ENCODE results near the gene CLCN4. TPM values are rescaled to one million over a fixed set of nuclear protein-coding genes. Genes with fewer than 3 reads are reported as not detected.
A peak's percentile ranks its signal among the peaks of the same experiment; 100 is the strongest.

The CLCN4 gene
- polyA plus RNA-seq, 1 donor from 2014 or later = 5.1 TPM

DNA sequence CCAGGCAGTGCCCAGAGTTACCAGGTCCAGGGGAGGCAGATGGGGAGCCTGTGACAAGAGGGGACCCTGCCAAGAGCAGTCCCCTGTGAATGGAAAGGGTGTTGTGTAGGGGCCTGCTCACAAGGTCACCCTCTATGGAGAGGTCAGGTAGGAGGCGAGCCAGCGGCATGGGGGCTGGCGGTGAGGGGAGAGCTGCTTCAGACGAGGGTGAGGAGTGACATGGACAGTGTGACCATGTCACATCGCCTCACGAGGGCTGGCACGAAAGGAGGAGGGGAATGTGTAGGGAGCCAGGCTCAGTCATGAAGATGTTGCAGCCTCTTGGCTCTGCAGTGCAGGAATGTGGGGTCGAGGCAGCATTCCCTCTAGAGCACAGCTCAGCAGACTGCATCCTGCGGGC, 29.6 kb downstream of the CLCN4 start:
- peaks cover 0 to 8% (median 7%) of the 10 kb centered on the region in 3 donors for H3K4me1 Mint-ChIP-seq
- no peak overlapping the region for H3K27ac Mint-ChIP-seq
- H3K4me3 Mint-ChIP-seq = no peak overlapping the region

GRCh38 chrX:10187421-10187820, 30.6 kb downstream of the CLCN4 start:
- H3K4me3 Mint-ChIP-seq = no peak overlapping the region
- no peaks in the 10 kb centered on the region for H3K9me3 Mint-ChIP-seq
- no peak overlapping the region for H3K27ac Mint-ChIP-seq
- H3K36me3 Mint-ChIP-seq = no peaks in the 10 kb centered on the region
- peaks cover 0 to 8% (median 5%) of the 10 kb centered on the region in 3 donors for H3K4me1 Mint-ChIP-seq
- no peaks in the 10 kb centered on the region for H3K27me3 Mint-ChIP-seq

More for the DNA sequence above, 29.6 kb downstream of the CLCN4 start:
- Mint-ChIP-seq H3K36me3 (no peaks in the 10 kb centered on the region), H3K9me3 (no peaks in the 10 kb centered on the region), H3K27me3 (no peaks in the 10 kb centered on the region)

- no peak overlapping the region for H3K27ac Mint-ChIP-seq
- H3K9me3 Mint-ChIP-seq = no peaks in the 10 kb centered on the region
- no peaks in the 10 kb centered on the region for H3K27me3 Mint-ChIP-seq
- no peak overlapping the region for H3K4me3 Mint-ChIP-seq
- H3K4me1 Mint-ChIP-seq = peaks cover 0 to 8% (median 5%) of the 10 kb centered on the region in 3 donors
- no peaks in the 10 kb centered on the region for H3K36me3 Mint-ChIP-seq
These were observed 32.8 kb downstream of the CLCN4 start for GRCh38 chrX:10189317-10190268.

- Mint-ChIP-seq H3K27ac (no peak overlapping the region), H3K27me3 (no peaks in the 10 kb centered on the region), H3K9me3 (no peaks in the 10 kb centered on the region), H3K4me3 (no peak overlapping the region), H3K36me3 (no peaks in the 10 kb centered on the region), H3K4me1 (peaks cover 0 to 8% (median 5%) of the 10 kb centered on the region in 3 donors)
These were observed 33.6 kb downstream of the CLCN4 start for GRCh38 chrX:10190367-10190766.

DNA sequence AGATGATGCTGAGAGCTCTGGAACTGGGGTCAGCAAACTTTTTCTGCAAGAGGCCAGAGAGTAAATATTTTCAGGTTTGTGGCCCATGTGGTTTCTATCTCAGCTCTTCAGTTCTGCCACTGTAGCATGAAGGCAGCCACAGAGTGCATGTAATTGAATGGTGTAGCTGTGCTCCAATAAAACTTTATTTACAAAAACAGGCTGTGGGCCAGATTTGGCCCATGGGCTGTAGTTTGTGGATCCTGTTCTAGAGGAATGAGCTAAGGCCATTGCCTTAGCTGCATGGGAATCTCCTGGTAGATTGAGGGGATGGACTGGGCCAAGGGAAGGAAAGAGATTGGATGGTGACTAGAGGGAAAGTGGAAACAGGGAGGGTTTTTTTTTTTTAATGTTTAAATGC, 36.8 kb downstream of the CLCN4 start:
- peak overlapping the region in 1 of 3 donors; percentile 12 for H3K27ac Mint-ChIP-seq
- H3K4me1 Mint-ChIP-seq = peaks cover 0 to 8% (median 6%) of the 10 kb centered on the region in 3 donors
- H3K36me3 Mint-ChIP-seq = peaks cover 4% of the 10 kb centered on the region
- no peak overlapping the region for H3K4me3 Mint-ChIP-seq
- peaks cover 0 to 4% (median 2%) of the 10 kb centered on the region in 3 donors for H3K9me3 Mint-ChIP-seq
- no peaks in the 10 kb centered on the region for H3K27me3 Mint-ChIP-seq

DNA sequence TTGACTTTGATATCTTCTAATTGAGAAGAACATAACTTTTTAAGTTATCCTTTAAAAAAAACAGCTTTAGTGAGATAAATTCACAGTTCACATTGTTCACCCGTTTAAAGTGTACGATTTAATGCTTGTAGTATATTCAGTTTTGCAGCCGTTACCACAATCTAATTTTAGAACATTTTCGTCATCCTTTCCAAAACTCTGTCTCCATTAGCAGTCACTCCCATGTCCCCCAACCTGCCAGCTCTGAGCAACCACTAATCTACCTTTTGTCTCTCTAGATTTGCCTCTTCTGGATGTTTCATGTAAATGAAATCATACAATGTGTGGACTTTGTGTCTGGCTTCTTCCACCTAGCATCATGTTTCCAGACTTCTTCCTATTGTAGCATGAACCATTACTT, 38.6 kb downstream of the CLCN4 start:
- H3K36me3 Mint-ChIP-seq = peaks cover 4% of the 10 kb centered on the region
- no peak overlapping the region for H3K4me3 Mint-ChIP-seq
- H3K4me1 Mint-ChIP-seq = peaks cover 5 to 14% (median 9%) of the 10 kb centered on the region in 3 donors
- H3K27me3 Mint-ChIP-seq = peaks cover 2% of the 10 kb centered on the region
- peaks cover 0 to 8% (median 4%) of the 10 kb centered on the region in 3 donors for H3K9me3 Mint-ChIP-seq
- no peak overlapping the region for H3K27ac Mint-ChIP-seq

- H3K27ac Mint-ChIP-seq = no peak overlapping the region
- peaks cover 4% of the 10 kb centered on the region for H3K36me3 Mint-ChIP-seq
- no peak overlapping the region for H3K4me3 Mint-ChIP-seq
- peaks cover 5 to 15% (median 9%) of the 10 kb centered on the region in 3 donors for H3K4me1 Mint-ChIP-seq
- H3K9me3 Mint-ChIP-seq = peaks cover 0 to 8% (median 4%) of the 10 kb centered on the region in 3 donors
- H3K27me3 Mint-ChIP-seq = peaks cover 2% of the 10 kb centered on the region
These were observed 39.2 kb downstream of the CLCN4 start for GRCh38 chrX:10195947-10196346.

DNA sequence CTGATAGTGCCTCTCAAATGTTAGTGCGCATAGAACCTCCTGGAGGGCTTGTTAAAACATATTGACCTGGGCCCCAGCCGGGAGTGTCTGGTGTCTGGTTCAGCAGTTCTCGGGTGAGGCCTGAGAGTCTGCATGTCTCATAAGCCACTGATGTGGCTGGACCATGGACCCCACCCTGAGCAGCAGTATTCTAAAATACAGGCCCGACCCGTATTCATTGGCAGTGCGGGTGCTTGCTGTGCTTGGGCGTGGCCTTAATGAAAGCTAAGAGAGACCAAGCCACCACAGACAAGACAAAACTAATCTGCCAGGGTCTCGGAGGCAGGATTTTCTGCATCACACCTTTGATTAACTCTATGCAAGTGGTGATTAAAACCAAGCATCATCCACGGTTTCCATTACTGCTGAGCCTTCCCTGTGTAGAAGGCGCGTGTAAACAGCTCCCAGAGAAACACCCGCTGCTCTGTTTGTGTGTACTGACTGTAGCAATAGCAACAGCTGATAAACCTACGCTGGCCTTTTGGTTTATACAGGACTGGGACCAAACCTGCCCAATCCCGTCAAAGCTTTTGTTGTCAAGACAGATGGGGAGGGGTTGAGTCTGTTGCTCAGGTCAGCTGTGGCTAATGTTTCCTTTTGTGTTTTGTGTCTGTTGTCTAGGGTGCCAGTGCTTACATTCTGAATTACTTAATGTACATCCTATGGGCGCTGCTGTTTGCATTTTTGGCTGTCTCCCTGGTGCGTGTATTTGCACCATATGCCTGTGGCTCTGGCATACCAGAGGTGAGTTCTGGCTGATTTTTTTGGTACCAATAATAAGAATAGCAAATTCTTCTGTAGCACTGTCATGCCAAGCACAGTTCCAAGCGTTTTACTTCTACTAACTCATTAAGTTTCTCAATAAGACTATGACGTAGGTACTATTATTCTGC, 40.8 kb downstream of the CLCN4 start:
- H3K36me3 Mint-ChIP-seq = peaks cover 4% of the 10 kb centered on the region
- peaks cover 5 to 16% (median 9%) of the 10 kb centered on the region in 3 donors for H3K4me1 Mint-ChIP-seq
- peak overlapping the region in 1 of 3 donors; percentile 92 for H3K27ac Mint-ChIP-seq
- no peak overlapping the region for H3K4me3 Mint-ChIP-seq
- peaks cover 0 to 8% (median 4%) of the 10 kb centered on the region in 3 donors for H3K9me3 Mint-ChIP-seq
- H3K27me3 Mint-ChIP-seq = peaks cover 2% of the 10 kb centered on the region

DNA sequence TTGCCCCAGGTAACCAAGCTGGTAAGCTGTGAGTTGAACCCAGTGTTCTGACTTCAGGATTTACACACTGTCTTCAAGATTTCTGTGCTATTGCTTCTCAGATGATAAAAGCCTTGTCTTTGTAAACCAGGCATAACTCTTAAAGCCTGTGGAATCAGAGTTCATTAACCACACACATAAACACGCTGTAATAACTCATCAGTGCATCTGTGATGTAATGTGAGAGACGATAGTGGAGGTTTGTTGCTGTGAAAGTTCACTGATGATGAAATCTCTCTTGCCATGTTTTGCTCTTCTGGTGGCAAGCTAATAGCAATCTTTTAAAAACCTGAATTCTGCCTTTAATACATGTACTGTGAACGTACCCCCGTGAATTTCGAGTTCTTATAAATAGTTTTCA, 41.5 kb downstream of the CLCN4 start:
- peaks cover 2% of the 10 kb centered on the region for H3K27me3 Mint-ChIP-seq
- H3K4me1 Mint-ChIP-seq = peaks cover 5 to 16% (median 9%) of the 10 kb centered on the region in 3 donors
- no peak overlapping the region for H3K4me3 Mint-ChIP-seq
- H3K36me3 Mint-ChIP-seq = peaks cover 4% of the 10 kb centered on the region
- peaks cover 0 to 8% (median 4%) of the 10 kb centered on the region in 3 donors for H3K9me3 Mint-ChIP-seq
- peak overlapping the region; percentile 10 to 92 (median 89) for H3K27ac Mint-ChIP-seq

GRCh38 chrX:10199212-10199611, 42.4 kb downstream of the CLCN4 start:
- Mint-ChIP-seq H3K27me3 (peaks cover 2% of the 10 kb centered on the region), H3K9me3 (peaks cover 0 to 8% (median 4%) of the 10 kb centered on the region in 3 donors), H3K4me1 (peaks cover 5 to 16% (median 9%) of the 10 kb centered on the region in 3 donors), H3K27ac (peak overlapping the region; percentile 10 to 92 (median 89)), H3K36me3 (peaks cover 4% of the 10 kb centered on the region), H3K4me3 (peak overlapping the region; percentile 0 to 77 (median 36))

DNA sequence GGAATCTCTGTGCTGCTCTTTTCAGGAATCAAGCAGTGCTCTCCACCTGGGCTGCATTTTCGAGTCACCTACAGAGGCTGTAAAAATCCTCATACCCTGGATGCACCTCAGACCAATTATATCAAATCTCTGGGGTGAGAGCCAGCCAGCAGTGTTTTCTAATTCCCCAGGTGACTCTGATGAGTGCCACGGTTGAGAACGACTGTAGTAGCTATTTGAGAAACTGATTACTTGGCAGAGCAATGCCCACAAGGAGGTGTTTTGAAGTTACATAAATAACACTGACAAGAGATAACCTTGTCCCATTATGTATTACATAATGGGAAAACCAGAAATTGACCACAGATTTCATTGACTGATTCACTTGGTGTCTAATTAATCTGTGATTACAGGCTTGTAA, 46.8 kb downstream of the CLCN4 start:
- Mint-ChIP-seq H3K9me3 (peaks cover 0 to 4% (median 2%) of the 10 kb centered on the region in 3 donors), H3K27ac (no peak overlapping the region), H3K4me3 (no peak overlapping the region), H3K27me3 (peaks cover 2% of the 10 kb centered on the region), H3K36me3 (peaks cover 4% of the 10 kb centered on the region), H3K4me1 (peaks cover 9 to 20% (median 10%) of the 10 kb centered on the region in 3 donors)

DNA sequence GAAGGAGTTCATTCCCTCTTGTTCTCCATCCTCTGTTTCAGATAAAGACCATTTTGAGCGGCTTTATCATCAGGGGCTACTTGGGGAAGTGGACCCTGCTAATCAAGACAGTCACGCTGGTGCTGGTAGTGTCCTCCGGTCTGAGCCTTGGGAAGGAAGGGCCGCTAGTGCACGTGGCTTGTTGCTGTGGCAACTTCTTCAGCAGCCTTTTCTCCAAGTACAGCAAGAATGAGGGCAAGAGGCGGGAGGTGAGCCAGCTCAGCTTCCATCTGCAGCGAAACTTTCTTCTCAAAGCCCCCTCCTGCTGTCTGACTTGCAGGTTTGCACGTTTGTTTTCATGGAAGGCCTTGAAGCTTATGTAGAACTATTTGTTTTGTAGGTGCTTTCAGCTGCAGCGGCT, 49.5 kb downstream of the CLCN4 start:
- peaks cover 7% of the 10 kb centered on the region for H3K36me3 Mint-ChIP-seq
- H3K27me3 Mint-ChIP-seq = no peaks in the 10 kb centered on the region
- H3K27ac Mint-ChIP-seq = no peak overlapping the region
- no peak overlapping the region for H3K4me3 Mint-ChIP-seq
- H3K9me3 Mint-ChIP-seq = no peaks in the 10 kb centered on the region
- H3K4me1 Mint-ChIP-seq = peaks cover 3 to 7% (median 6%) of the 10 kb centered on the region in 3 donors

DNA sequence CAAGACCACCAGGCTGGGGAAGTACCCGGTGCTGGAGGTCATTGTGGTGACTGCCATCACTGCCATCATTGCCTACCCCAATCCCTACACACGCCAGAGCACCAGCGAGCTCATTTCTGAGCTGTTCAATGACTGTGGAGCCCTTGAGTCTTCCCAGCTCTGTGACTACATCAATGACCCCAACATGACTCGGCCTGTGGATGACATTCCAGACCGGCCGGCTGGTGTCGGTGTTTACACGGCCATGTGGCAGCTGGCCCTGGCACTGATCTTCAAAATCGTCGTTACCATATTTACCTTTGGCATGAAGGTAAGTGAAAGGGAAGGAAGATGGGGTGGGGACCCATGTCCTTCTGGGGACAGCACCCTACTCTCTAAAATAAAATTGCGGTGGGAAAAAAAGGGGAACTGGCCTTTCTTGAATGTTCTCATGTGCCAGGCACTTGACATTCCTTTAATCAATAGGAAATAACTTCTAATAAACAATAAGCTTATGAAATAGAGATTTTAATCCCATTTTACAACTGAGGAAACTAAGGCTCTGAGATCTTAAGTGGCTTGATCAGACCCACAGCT, 51.6 kb downstream of the CLCN4 start:
- peaks cover 3 to 7% (median 6%) of the 10 kb centered on the region in 3 donors for H3K4me1 Mint-ChIP-seq
- no peaks in the 10 kb centered on the region for H3K9me3 Mint-ChIP-seq
- H3K4me3 Mint-ChIP-seq = peak overlapping the region in 1 of 4 donors; percentile 79
- H3K27me3 Mint-ChIP-seq = no peaks in the 10 kb centered on the region
- peak overlapping the region; percentile 2 to 77 (median 48) for H3K27ac Mint-ChIP-seq
- peaks cover 7% of the 10 kb centered on the region for H3K36me3 Mint-ChIP-seq

DNA sequence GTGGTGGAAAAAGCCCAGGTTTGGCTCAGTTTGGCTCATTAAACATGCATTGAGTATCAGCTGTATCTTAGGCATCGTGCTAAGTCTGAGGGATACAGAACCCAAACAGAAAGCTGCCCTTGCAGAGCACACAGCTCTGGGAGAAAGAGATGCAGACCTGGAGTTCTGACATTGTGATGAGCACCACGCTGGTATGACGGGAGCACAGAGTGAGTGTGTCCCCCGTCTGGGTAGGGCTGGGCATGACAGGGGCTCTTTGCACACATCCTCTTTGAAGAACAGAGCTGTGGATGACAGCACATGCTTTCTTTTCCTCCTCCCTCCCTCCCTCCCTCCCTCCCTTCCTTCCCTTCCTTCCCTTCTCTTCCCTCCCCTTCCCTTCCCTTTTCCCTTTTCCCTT, 52.2 kb downstream of the CLCN4 start:
- Mint-ChIP-seq H3K4me1 (peaks cover 3 to 7% (median 6%) of the 10 kb centered on the region in 3 donors), H3K27me3 (no peaks in the 10 kb centered on the region), H3K4me3 (no peak overlapping the region), H3K27ac (peak overlapping the region in 1 of 3 donors; percentile 48), H3K36me3 (peaks cover 7% of the 10 kb centered on the region), H3K9me3 (no peaks in the 10 kb centered on the region)

Measured in IgD-negative memory B cell (primary cell).